ENCODE results near the gene CABLES1. TPM values are rescaled to one million over a fixed set of nuclear protein-coding genes. Genes with fewer than 3 reads are reported as not detected.

Gene CABLES1
- total and polyA plus RNA-seq, 2 of the 8 experiments (the other 6 are each of a cell fraction or from before 2014, with no cell fraction given), result 9.2 to 26.4 TPM

DNA sequence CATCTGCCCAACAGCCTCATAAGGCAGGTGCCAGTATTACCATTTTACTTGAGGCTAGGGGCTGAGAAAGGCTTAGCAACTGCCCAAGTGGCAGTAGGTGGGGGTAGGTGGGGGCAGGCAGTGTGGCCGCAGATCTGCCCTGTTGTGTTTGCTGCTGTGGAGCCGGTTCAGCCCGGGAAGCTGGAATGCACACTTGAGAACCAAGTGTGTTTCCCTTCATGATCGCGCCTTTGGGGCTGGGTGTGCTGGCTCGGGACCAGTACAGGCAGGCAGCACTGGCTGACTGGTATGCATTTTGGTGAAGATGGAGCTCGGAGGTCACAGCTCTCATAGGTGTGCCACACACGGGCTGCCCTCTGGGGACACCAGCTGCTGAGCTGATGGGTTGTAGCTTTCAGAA lies 85.1 kb downstream of the CABLES1 start:
- Histone ChIP-seq H2AK5ac (ENCODE audit: low read depth, low read length) (no peak overlapping the region), H3K23me2 (ENCODE audit: low read depth, low read length) (no peaks in the 10 kb centered on the region; the same call in 1 of the 2 replicates), H3K36me3 (ENCODE audit: control insufficient read depth in 2 of 4, insufficient read depth in 4 of 4, low read length in 3 of 4) (peaks cover 0 to 31% (median 1%) of the 10 kb centered on the region in 4 experiments; a peak in 3 of 8 replicates), H2BK120ac (replicated peaks; ENCODE audit: low read depth, low read length) (no peak overlapping the region), H3K18ac (ENCODE audit: extremely low read depth, low read length) (no peak overlapping the region), H3K14ac (ENCODE audit: insufficient read length) (no peak overlapping the region), H2AFZ (ENCODE audit: low read length) (no peak overlapping the region), H3K4ac (replicated peaks; ENCODE audit: insufficient read length, low read depth, low read length) (no peak overlapping the region), H2BK12ac (ENCODE audit: low read depth, low read length) (no peak overlapping the region), H3K79me1 (ENCODE audit: low read depth, low read length) (no peaks in the 10 kb centered on the region), H2BK5ac (ENCODE audit: low read depth, low read length) (no peak overlapping the region), H3K23ac (ENCODE audit: insufficient read length) (no peak overlapping the region), H3K4me2 (ENCODE audit: insufficient read depth in 1 of 2, low read depth in 2 of 2, low read length in 2 of 2) (no peak overlapping the region), H3K27ac (ENCODE audit: low read depth, low read length) (no peak overlapping the region), H3K9ac (replicated peaks in 1 of 4; ENCODE audit: extremely low read depth in 1 of 4, low read depth in 3 of 4, low read length in 3 of 4) (no peak overlapping the region), H3K4me1 (replicated peaks in 1 of 4; ENCODE audit: control insufficient read depth in 3 of 4, insufficient read depth in 4 of 4, low read length in 3 of 4) (no peaks in the 10 kb centered on the region), H3K56ac (replicated peaks; ENCODE audit: insufficient read length, low read depth, low read length) (no peak overlapping the region), H4K20me1 (replicated peaks in 1 of 2; ENCODE audit: control insufficient read depth in 1 of 2, insufficient read depth in 2 of 2, low read length in 2 of 2) (no peaks in the 10 kb centered on the region), H4K8ac (ENCODE audit: extremely low read depth, insufficient read depth, low read length) (peak overlapping the region; percentile 35; the same call in 1 of the 2 replicates), H4K5ac (ENCODE audit: insufficient read length, low read depth, low read length) (no peak overlapping the region), H3K27me3 (replicated peaks in 1 of 4; ENCODE audit: control insufficient read depth in 3 of 4, extremely low read depth in 1 of 4, insufficient read depth in 3 of 4, low read length in 3 of 4) (no peaks in the 10 kb centered on the region), H3K4me3 (ENCODE audit: extremely low read depth in 1 of 4, insufficient read depth in 2 of 4, low read depth in 3 of 4, low read length in 4 of 4) (no peak overlapping the region), H3K79me2 (ENCODE audit: control insufficient read depth in 1 of 2, insufficient read depth in 2 of 2, low read length in 2 of 2) (no peaks in the 10 kb centered on the region), H4K91ac (replicated peaks; ENCODE audit: insufficient read length, low read length) (no peak overlapping the region), H2BK15ac (ENCODE audit: low read length) (no peak overlapping the region), H2BK20ac (ENCODE audit: low read length) (no peak overlapping the region), H3K9me3 (ENCODE audit: insufficient read depth in 2 of 2, low read depth in 1 of 2, low read length in 1 of 2) (no peaks in the 10 kb centered on the region)
- POLR2A ChIA-PET (ENCODE audit: partially characterized antibody), result interaction anchor here (1.7 kb wide), 1 partner anchor 86 kb away, joined by 5 read pairs; no protein-coding TSS in a partner anchor
- WGBS, 2 experiments (ENCODE audit: extremely low coverage in 1 of 2, insufficient coverage in 1 of 2, insufficient read length in 1 of 2, insufficient replicate concordance in 2 of 2, low coverage in 1 of 2, low lambda C conversion rate in 2 of 2, missing lambda C conversion rate in 1 of 2), result 93% methylated on average over 8 of the region's 8 CpGs; no CpG with 5 or more reads in 1 of the 2 experiments
- CTCF ChIA-PET (ENCODE audit: partially characterized antibody), result interaction anchor here (2.5 to 2.6 kb wide), 2 partner anchors 9 to 13 kb away, joined by 8 to 18 read pairs; no protein-coding TSS in a partner anchor
- TF ChIP-seq BCL11A (IDR thresholded peaks at IDR 0.05; ENCODE audit: low read depth in 2 of 2, low read length in 2 of 2), result no peak
- TF ChIP-seq RXRA (IDR thresholded peaks at IDR 0.05; ENCODE audit: insufficient read depth, low read depth, low read length), result no peak
- TF ChIP-seq EZH2 (IDR thresholded peaks at IDR 0.05; ENCODE audit: low read depth, low read length, severe bottlenecking), result no peak
- no peak for DNase-seq (ENCODE audit: low read depth in 1 of 2, low spot score in 2 of 2)
- FAIRE-seq, result no peak
